ENCODE results near the gene TES.
"Not testable (repeated sequence)": the region's sequence is repeated elsewhere in the genome, so short reads cannot be mapped to it uniquely, and the experiment has no call there.

Gene TES

DNA sequence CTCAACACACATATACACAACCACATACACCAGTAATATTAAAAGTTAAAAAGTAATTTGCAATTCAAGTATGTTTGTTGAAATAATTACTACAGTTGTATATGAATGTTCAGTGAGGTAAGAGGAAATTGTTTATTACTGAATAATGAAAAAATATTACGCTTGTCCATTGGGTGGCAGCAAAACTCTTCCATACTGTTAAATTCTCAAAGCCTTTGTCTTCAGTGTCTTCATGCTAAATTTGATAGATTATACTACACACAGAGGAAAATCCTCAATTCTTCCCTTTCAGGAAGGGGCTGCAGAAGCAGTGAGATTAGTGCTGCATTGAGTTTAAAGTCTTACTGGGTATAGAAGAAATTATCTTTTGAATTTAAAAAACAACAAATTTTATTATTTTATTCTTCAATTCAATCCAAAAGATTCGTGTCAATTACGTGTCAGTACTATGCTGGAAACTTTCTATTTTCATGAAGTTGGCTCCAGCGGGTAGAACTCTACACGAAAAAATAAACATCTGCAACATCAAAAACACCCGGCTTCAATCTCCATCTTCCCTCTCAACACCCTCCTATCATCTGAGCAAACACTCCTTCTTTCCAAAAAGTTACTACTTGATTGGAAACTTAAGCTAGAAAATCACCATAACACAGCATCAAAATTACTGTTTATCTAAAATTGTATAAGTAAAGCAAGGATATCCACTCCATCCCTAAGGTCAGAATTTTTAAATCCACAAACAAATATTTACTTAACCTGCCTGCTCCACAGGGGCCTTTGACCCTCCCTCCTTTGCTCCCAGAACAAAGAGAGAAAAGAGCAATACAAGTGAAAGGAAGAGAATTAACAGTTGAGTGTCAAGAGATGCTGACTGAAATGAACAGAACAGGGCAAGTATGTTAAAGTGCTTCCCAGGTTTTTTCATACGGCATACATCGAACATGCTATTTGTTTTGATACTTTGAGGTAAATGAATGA, 37.0 kb upstream of the TES start:
- no peaks in the 10 kb centered on the region for H3K27me3 ChIP-seq (ENCODE audit: insufficient read depth, poor library complexity, severe bottlenecking)
- TF ChIP-seq GABPA (IDR thresholded peaks at IDR 0.05; ENCODE audit: low read depth) (no peak), POLR2AphosphoS5 (IDR thresholded peaks at IDR 0.05; ENCODE audit: low read depth) (no peak), SPI1 (IDR thresholded peaks at IDR 0.05; ENCODE audit: borderline replicate concordance, low read depth) (no peak)
- TF ChIP-seq, protein P1, sequence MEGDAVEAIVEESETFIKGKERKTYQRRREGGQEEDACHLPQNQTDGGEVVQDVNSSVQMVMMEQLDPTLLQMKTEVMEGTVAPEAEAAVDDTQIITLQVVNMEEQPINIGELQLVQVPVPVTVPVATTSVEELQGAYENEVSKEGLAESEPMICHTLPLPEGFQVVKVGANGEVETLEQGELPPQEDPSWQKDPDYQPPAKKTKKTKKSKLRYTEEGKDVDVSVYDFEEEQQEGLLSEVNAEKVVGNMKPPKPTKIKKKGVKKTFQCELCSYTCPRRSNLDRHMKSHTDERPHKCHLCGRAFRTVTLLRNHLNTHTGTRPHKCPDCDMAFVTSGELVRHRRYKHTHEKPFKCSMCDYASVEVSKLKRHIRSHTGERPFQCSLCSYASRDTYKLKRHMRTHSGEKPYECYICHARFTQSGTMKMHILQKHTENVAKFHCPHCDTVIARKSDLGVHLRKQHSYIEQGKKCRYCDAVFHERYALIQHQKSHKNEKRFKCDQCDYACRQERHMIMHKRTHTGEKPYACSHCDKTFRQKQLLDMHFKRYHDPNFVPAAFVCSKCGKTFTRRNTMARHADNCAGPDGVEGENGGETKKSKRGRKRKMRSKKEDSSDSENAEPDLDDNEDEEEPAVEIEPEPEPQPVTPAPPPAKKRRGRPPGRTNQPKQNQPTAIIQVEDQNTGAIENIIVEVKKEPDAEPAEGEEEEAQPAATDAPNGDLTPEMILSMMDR (IDR thresholded peaks at IDR 0.05; ENCODE audit: insufficient read depth, low read length): no peak
- TF ChIP-seq, protein P2, sequence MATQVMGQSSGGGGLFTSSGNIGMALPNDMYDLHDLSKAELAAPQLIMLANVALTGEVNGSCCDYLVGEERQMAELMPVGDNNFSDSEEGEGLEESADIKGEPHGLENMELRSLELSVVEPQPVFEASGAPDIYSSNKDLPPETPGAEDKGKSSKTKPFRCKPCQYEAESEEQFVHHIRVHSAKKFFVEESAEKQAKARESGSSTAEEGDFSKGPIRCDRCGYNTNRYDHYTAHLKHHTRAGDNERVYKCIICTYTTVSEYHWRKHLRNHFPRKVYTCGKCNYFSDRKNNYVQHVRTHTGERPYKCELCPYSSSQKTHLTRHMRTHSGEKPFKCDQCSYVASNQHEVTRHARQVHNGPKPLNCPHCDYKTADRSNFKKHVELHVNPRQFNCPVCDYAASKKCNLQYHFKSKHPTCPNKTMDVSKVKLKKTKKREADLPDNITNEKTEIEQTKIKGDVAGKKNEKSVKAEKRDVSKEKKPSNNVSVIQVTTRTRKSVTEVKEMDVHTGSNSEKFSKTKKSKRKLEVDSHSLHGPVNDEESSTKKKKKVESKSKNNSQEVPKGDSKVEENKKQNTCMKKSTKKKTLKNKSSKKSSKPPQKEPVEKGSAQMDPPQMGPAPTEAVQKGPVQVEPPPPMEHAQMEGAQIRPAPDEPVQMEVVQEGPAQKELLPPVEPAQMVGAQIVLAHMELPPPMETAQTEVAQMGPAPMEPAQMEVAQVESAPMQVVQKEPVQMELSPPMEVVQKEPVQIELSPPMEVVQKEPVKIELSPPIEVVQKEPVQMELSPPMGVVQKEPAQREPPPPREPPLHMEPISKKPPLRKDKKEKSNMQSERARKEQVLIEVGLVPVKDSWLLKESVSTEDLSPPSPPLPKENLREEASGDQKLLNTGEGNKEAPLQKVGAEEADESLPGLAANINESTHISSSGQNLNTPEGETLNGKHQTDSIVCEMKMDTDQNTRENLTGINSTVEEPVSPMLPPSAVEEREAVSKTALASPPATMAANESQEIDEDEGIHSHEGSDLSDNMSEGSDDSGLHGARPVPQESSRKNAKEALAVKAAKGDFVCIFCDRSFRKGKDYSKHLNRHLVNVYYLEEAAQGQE (IDR thresholded peaks at IDR 0.05; ENCODE audit: insufficient replicate concordance, low read depth): no peak
- H3K27ac ChIP-seq (replicated peaks): no peak overlapping the region
- no peak for DNase-seq (ENCODE audit: low read depth in 1 of 2, low spot score in 1 of 2)
- H3K4me3 ChIP-seq (replicated peaks; ENCODE audit: insufficient read depth, low read length): no peak overlapping the region

DNA sequence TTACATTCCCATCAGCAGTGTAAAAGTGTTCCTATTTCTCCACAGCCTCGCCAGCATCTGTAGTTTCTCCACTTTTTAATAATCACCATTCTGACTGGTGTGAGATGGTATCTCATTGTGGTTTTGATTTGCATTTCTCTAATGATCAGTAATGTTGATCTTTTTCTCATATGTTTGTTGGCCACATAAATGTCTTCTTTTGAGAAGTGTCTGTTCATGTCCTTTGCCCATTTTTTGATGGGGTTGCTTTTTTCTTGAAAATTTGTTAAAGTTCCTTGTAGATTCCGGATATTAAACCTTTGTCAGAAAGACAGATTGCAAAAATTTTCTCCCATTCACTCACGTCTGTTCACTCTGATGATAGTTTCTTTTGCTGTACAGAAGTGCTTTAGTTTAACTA, 35.2 kb upstream of the TES start:
- not testable (repeated sequence) for H3K4me3 ChIP-seq (replicated peaks; ENCODE audit: insufficient read depth, low read length); H3K27ac ChIP-seq (replicated peaks); H3K27me3 ChIP-seq (ENCODE audit: insufficient read depth, poor library complexity, severe bottlenecking); DNase-seq (ENCODE audit: low read depth in 1 of 2, low spot score in 1 of 2)

DNA sequence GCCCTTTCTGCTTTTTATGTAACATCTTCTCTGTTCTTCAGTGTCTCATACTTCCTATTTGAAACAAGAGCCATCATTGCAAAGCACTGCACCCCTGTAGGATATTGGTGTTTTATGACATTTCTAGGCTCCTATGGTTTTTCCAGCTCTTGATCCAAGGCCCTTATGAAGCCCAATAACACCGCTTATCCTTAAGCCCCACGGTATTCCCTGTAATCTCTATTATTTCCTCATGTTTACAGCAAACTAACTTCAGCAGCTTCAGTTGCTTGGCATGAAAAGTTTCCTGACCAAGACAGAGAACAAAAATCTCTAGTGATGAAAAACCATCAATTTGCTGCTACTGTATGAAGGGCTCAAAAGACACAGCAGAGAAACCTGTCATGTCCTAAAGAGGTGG, 34.1 kb upstream of the TES start:
- H3K4me3 ChIP-seq (replicated peaks; ENCODE audit: insufficient read depth, low read length): no peak overlapping the region
- DNase-seq (ENCODE audit: low read depth in 1 of 2, low spot score in 1 of 2): no peak
- TF ChIP-seq SPI1 (IDR thresholded peaks at IDR 0.05; ENCODE audit: borderline replicate concordance, low read depth) (no peak), POLR2AphosphoS5 (IDR thresholded peaks at IDR 0.05; ENCODE audit: low read depth) (no peak), GABPA (IDR thresholded peaks at IDR 0.05; ENCODE audit: low read depth) (no peak)
- TF ChIP-seq, protein P2 (IDR thresholded peaks at IDR 0.05; ENCODE audit: insufficient replicate concordance, low read depth): no peak
- TF ChIP-seq, protein P1 (IDR thresholded peaks at IDR 0.05; ENCODE audit: insufficient read depth, low read length): no peak
- H3K27me3 ChIP-seq (ENCODE audit: insufficient read depth, poor library complexity, severe bottlenecking): no peaks in the 10 kb centered on the region
- H3K27ac ChIP-seq (replicated peaks): no peak overlapping the region

DNA sequence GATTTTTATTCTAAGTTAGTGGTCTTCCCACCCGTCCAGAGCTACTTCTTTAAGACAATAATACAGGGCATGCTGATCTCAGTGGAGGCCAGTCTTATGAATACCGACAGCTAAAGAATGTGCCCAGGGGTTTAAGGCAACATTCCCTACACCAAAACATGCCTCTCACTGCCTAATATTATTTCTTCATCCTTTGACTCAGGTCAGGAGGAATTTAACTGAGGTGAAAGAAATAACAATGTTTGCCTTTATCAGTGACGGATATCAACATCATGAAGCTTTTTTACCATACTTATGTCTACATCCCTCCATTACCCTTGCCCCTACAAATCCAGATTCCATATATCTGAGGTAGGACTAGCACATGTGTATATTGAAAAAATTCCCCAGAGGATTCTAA, 33.3 kb upstream of the TES start:
- Histone ChIP-seq H3K4me3 (replicated peaks; ENCODE audit: insufficient read depth, low read length) (no peak overlapping the region), H3K27me3 (ENCODE audit: insufficient read depth, poor library complexity, severe bottlenecking) (no peaks in the 10 kb centered on the region), H3K27ac (replicated peaks) (no peak overlapping the region)
- no peak for DNase-seq (ENCODE audit: low read depth in 1 of 2, low spot score in 1 of 2)
- TF ChIP-seq, protein P2 (IDR thresholded peaks at IDR 0.05; ENCODE audit: insufficient replicate concordance, low read depth): no peak
- TF ChIP-seq GABPA (IDR thresholded peaks at IDR 0.05; ENCODE audit: low read depth) (no peak), POLR2AphosphoS5 (IDR thresholded peaks at IDR 0.05; ENCODE audit: low read depth) (no peak), SPI1 (IDR thresholded peaks at IDR 0.05; ENCODE audit: borderline replicate concordance, low read depth) (no peak)
- TF ChIP-seq, protein P1 (IDR thresholded peaks at IDR 0.05; ENCODE audit: insufficient read depth, low read length): no peak
